GM10248 (cell line): Measurements from ENCODE around the gene DHRS13.

Experiments
- CTCF ChIA-PET: fragments of 300-600 bp; sonication (Branson Sonifier 250); formaldehyde crosslinking; extraction: SDS; loops from one replicate; lab custom pipeline; 2021; ENCODE audit warnings: antibody characterized with exemption; lab: Yijun Ruan, JAX
- POLR2A ChIA-PET: fragments of 350-650 bp; sonication (Branson Sonifier 250); formaldehyde crosslinking; extraction: SDS; loops from one replicate; lab custom pipeline; 2020; ENCODE audit warnings: antibody characterized with exemption; lab: Yijun Ruan, JAX
- DNase-seq: peaks from one replicate; pipeline ENCODE4 v3.0.0; 2012; ENCODE audit errors: extremely low spot score
- TF ChIP-seq, protein P1 (sequence below): IDR thresholded peaks from 2 replicates; pipeline ENCODE4 v1.5.1; 2012; ENCODE audit warnings: mild to moderate bottlenecking, low read depth; ENCODE audit errors: extremely low read depth, missing control alignments, control extremely low read depth

Gene DHRS13

DNA sequence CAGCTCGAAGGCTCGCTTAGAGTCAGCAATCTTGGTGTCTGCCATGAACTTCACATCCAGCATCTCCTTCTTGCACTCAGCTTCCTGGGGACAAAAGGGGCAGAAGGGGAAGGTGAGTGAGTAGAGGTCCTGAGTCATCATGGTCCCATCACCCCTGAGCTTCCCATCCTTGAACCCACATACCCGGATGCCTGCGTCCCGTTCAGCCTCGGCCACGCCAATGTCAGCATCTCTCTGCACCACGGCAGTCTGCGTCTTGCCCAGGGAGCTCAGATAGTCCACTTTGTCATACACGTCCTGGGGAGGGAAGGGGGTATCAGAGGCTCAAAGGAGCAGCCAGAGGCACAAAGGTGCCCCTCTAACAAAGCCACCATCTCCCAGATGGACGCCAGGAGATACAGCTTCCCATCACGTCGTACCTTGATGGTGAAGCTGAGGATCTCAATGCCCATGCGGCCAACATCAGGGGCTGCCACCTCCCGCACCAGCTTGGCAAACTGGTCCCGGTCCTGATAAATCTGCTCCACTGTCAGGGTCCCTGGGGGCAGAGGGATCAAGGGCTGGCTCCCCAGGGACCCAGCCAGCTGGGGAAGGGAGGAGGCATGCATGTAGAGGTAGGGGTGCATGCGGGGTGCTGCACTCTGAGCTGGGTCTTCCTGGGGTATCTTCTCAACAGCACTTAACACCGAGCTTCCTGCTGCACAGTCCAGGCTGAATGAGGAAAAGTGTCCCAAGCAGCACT lies 20.6 kb downstream of the DHRS13 start:
- ChIA-PET POLR2A (interaction anchor here (0.6 kb wide), 1 partner anchor 113 kb away, joined by 10 read pairs; no protein-coding TSS in a partner anchor), CTCF (interaction anchor here (1.0 to 3.1 kb wide), 6 partner anchors 9 to 237 kb away, joined by 3 to 13 read pairs (median 6); partner anchors contain the start of gene BLTP2)
- TF ChIP-seq, protein P1, sequence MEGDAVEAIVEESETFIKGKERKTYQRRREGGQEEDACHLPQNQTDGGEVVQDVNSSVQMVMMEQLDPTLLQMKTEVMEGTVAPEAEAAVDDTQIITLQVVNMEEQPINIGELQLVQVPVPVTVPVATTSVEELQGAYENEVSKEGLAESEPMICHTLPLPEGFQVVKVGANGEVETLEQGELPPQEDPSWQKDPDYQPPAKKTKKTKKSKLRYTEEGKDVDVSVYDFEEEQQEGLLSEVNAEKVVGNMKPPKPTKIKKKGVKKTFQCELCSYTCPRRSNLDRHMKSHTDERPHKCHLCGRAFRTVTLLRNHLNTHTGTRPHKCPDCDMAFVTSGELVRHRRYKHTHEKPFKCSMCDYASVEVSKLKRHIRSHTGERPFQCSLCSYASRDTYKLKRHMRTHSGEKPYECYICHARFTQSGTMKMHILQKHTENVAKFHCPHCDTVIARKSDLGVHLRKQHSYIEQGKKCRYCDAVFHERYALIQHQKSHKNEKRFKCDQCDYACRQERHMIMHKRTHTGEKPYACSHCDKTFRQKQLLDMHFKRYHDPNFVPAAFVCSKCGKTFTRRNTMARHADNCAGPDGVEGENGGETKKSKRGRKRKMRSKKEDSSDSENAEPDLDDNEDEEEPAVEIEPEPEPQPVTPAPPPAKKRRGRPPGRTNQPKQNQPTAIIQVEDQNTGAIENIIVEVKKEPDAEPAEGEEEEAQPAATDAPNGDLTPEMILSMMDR, result no peak
- no peak for DNase-seq

DNA sequence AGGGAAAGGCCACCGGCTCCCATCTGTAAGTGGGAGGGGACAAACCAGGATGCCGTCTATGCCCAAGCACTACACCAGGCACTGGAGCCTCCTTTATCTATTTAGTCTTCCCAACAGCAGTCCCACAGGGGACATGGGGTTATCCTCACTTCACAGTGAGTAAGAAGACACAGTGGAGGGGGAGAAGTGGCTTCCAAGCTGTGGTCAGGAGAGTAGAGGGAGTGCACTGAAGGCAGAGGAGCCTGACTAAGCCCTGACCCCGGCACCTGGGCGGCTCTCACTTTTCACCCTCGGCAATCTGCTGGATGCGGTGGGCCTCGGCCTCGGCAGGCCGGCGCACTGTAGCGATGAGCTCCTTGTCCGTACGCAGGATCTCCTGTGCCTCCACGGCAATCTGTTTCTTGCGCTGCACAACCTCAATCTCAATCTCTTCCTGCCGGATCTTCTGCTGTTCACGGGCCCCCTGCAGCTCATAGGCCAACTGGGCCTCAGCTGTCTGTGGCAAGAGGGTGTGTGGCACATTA lies 21.3 kb downstream of the DHRS13 start:
- no peak for DNase-seq
- CTCF ChIA-PET, result interaction anchor here (1.5 to 1.8 kb wide), 3 partner anchors 10 to 54 kb away, joined by 4 to 8 read pairs (median 8); no protein-coding TSS in a partner anchor
- POLR2A ChIA-PET, result interaction anchor here (0.6 kb wide), 1 partner anchor 113 kb away, joined by 10 read pairs; no protein-coding TSS in a partner anchor
- TF ChIP-seq, protein P1, result no peak

DNA sequence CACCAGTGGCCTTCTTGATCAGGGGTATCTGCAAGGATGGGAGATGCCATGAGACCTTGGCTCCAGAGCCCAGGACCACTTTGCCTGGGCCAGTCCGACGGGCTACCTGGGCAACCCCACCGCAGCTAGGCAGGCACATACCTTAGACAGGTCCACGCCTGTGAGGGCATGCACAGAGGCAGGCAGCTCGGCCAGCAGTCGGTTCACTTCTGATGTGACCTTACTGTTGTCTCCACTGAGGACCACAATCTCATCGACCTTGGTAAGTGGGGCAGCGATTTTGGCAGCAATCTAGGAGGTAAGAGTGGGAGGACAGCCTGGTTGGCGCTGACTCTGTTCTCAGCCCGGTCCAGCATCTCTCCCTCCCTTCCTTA lies 22.3 kb downstream of the DHRS13 start:
- POLR2A ChIA-PET, result no interaction called here
- CTCF ChIA-PET, result interaction anchor here (2.5 kb wide), 1 partner anchor 153 kb away, joined by 15 read pairs; no protein-coding TSS in a partner anchor

DNA sequence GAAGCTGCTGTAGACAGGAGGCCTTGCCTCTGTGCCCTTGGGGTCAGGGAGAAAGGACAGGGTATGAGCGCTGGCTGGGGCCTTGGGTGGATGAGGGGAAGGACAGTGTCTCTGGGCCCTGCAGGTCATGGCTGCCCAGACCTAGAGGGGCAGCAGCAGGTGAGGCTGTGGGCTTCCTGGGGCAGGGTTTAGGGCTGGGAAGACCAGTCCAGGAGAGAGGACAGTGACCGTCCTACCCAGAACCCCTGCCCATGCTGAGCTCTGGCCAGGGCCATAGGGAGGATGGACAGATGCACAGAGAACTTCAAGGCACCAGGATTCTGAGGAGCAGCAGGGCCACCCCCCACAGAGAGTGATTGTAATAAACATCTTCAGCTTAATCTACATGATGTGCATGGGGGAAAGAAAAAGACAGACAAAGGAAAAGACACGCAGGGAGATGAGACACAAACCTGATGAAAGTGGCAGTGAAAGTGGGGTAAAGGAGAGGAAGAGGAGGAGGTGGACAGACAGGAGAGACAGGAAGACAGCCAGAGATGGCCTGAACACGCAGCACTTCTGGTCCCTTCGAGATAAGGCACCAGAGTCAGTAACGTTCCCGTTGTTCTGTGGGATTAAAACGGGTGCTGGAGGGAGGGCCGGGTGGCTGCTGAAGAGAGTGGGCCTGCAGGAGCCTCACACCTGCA lies 22.9 kb downstream of the DHRS13 start:
- CTCF ChIA-PET, result interaction anchor here (1.2 to 2.8 kb wide), 5 partner anchors 8 to 153 kb away, joined by 4 to 15 read pairs (median 9); no protein-coding TSS in a partner anchor
- DNase-seq, result no peak
- POLR2A ChIA-PET, result no interaction called here
- TF ChIP-seq, protein P1, result no peak

More for the DNA sequence above, 22.3 kb downstream of the DHRS13 start:
- DNase-seq, result no peak
- TF ChIP-seq, protein P1, result no peak

DNA sequence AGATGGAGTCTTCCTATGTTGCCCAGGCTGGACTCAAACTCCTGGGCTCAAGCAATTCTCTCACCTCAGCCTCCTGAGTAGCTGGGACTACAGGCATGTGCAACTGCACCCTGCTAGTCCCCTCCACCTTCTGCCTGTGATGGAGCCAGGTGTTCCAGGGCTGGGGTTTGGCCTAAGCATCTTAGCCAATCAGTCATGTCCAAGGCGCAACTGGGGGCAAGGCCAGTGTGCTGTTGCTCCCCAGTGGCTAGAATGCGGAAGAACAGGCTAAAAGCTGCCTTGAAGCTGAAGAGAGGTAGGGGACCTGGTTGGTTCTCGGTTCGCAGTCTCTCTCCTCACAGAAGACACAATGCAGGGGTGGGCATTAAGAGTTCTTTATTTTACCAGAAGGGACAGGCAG lies 23.9 kb downstream of the DHRS13 start:
- ChIA-PET POLR2A (interaction anchor here (0.6 kb wide), 1 partner anchor 152 kb away, joined by 10 read pairs; no protein-coding TSS in a partner anchor), CTCF (interaction anchor here (0.7 to 2.8 kb wide), 11 partner anchors 9 to 152 kb away, joined by 3 to 15 read pairs (median 4); no protein-coding TSS in a partner anchor)

More for the DNA sequence above, 23.9 kb downstream of the DHRS13 start:
- TF ChIP-seq, protein P1, result peak; percentile 56
- DNase-seq, result peak; percentile 70
